Measurements from ENCODE around the gene PTPN1. TPM values are rescaled to one million over a fixed set of nuclear protein-coding genes. Genes with fewer than 3 reads are reported as not detected.

Gene PTPN1
- total and polyA plus RNA-seq, 2 of the 13 experiments (the other 11 are each of a cell fraction or from before 2014, with no cell fraction given) = 17.7 to 37.2 TPM

GRCh38 chr20:50595433-50595895 is 85.3 kb downstream of the PTPN1 start (continued):
- TF ChIP-seq ZNF574 (CRISPR knock-in tag; IDR thresholded peaks at IDR 0.05) = 0 out of 2 replicates have a peak, but pooled peaks have one; percentile 8
- no peak for TF ChIP-seq FOXA1 (IDR thresholded peaks at IDR 0.05)
- no peak for TF ChIP-seq FOXA1 (CRISPR knock-in tag; IDR thresholded peaks at IDR 0.05)

- H3K27ac ChIP-seq (ENCODE audit: extremely low read length, insufficient read depth, low read length) = no peak overlapping the region
- POLR2A ChIA-PET = interaction anchor here (1.8 kb wide), 1 partner anchor 195 kb away, joined by 3 read pairs; no protein-coding TSS in a partner anchor
- no TSS peak for BruUV-seq (replicated peaks)
- no peak overlapping the region for H2AFZ ChIP-seq (ENCODE audit: low read length)
- intact Hi-C loops (cut with micrococcal nuclease; ENCODE audit: unreplicated experiment) (no loop called here), in situ Hi-C loops (cut with HindIII; ENCODE audit: extremely low pct_ligation_motif_present, low pct_unique_long_range_greater_than_20kb) (no loop called here)
- no peak for DNase-seq (ENCODE audit: low spot score)
- peaks cover 42% of the 10 kb centered on the region for H3K4me1 ChIP-seq (ENCODE audit: insufficient read depth, low read length)
- H3K9ac ChIP-seq (ENCODE audit: insufficient read depth, low read depth, low read length) = no peak overlapping the region
- peaks cover 14 to 46% of the 10 kb centered on the region in 2 experiments; a peak in 3 of 5 replicates for H3K27me3 ChIP-seq (ENCODE audit: control insufficient read depth in 1 of 2, insufficient read depth in 2 of 2, low read length in 2 of 2)
- CTCF ChIA-PET (ENCODE audit: low intra/inter-chr PET ratio, low total read pairs) = no interaction called here
- FAIRE-seq = no peak
- H3K36me3 ChIP-seq (replicated peaks in 1 of 2; ENCODE audit: control insufficient read depth in 1 of 2, insufficient read depth in 2 of 2, low read length in 2 of 2) = no peaks in the 10 kb centered on the region
- H3K9me3 ChIP-seq (ENCODE audit: low read length) = no peaks in the 10 kb centered on the region
- WGBS (ENCODE audit: low lambda C conversion rate) = 29% methylated on average over 15 of the region's 15 CpGs
- peak overlapping the region in 1 of 3 experiments; percentile 8; a peak in 1 of 6 replicates for H3K4me3 ChIP-seq (replicated peaks in 1 of 3; ENCODE audit: insufficient read depth in 1 of 3, low read depth in 2 of 3, low read length in 3 of 3)
- H3K79me2 ChIP-seq (ENCODE audit: insufficient read depth, low read length) = no peaks in the 10 kb centered on the region
- no peaks in the 10 kb centered on the region for H4K20me1 ChIP-seq (ENCODE audit: insufficient read depth, low read length)
- peak; percentile 7 for ATAC-seq
- H3K4me2 ChIP-seq (ENCODE audit: low read depth, low read length) = peak overlapping the region; percentile 26; the same call in 1 of the 2 replicates
- TF ChIP-seq POLR2A (IDR thresholded peaks at IDR 0.05; ENCODE audit: insufficient read depth in 1 of 2, low read depth in 2 of 2, low read length in 2 of 2) (no peak), DNMT3B (CRISPR knock-in tag; conservative IDR thresholded peaks at IDR 0.05) (no peak), MAX (IDR thresholded peaks at IDR 0.05) (no peak), RCOR2 (CRISPR knock-in tag; IDR thresholded peaks at IDR 0.05) (no peak), KLF12 (CRISPR knock-in tag; IDR thresholded peaks at IDR 0.05; ENCODE audit: borderline replicate concordance) (no peak), ZBTB7B (CRISPR knock-in tag; IDR thresholded peaks at IDR 0.05) (no peak), THRA (CRISPR knock-in tag; IDR thresholded peaks at IDR 0.05; ENCODE audit: borderline replicate concordance) (no peak), ATAD3A (CRISPR knock-in tag; IDR thresholded peaks at IDR 0.05) (no peak), ZNF678 (CRISPR knock-in tag; IDR thresholded peaks at IDR 0.05) (no peak), ZFP36L2 (CRISPR knock-in tag; IDR thresholded peaks at IDR 0.05) (no peak), ZNF33B (CRISPR knock-in tag; IDR thresholded peaks at IDR 0.05) (0 out of 2 replicates have a peak, but pooled peaks have one; percentile 64), ZBTB20 (CRISPR knock-in tag; IDR thresholded peaks at IDR 0.05; ENCODE audit: borderline replicate concordance, low read depth) (no peak), TFE3 (CRISPR knock-in tag; IDR thresholded peaks at IDR 0.05) (no peak), JUND (CRISPR knock-in tag; IDR thresholded peaks at IDR 0.05) (0 out of 2 replicates have a peak, but pooled peaks have one; percentile 33), ZNF891 (CRISPR knock-in tag; IDR thresholded peaks at IDR 0.05) (0 out of 2 replicates have a peak, but pooled peaks have one; percentile 47), ZNF10 (CRISPR knock-in tag; IDR thresholded peaks at IDR 0.05; ENCODE audit: borderline replicate concordance, low read depth) (no peak)
Measured at GRCh38 chr20:50595988-50596693, 86.0 kb downstream of the PTPN1 start.
